Gastroesophageal sphincter (tissue), 4 donors: ENCODE data around the gene SLC16A12. TPM values are rescaled to one million over a fixed set of nuclear protein-coding genes. Genes with fewer than 3 reads are reported as not detected.

Experiments
- ATAC-seq: fragments of 150-250 bp; one replicate; pipeline ENCODE4 v1.9.1; 2016; ENCODE audit warnings: mild to moderate bottlenecking, moderate library complexity
- H3K27ac ChIP-seq, 4 donors: fragments of 200-600 bp; sonication (generic) in 3 of 4; 1 replicate in 3 of 4; 2 replicates in 1 of 4; pipeline ENCODE4 v1.5.1; 2016 to 2019
- H3K27me3 ChIP-seq: fragments of 200-600 bp; sonication (generic); one replicate; pipeline ENCODE4 v1.5.1; 2019
- H3K36me3 ChIP-seq, 2 donors: fragments of 200-600 bp; sonication (generic); one replicate each; pipeline ENCODE4 v1.5.1; 2019; ENCODE audit warnings: control low read depth in 1 of 2
- H3K4me1 ChIP-seq, 3 donors: fragments of 200-600 bp; sonication (generic); 1 replicate in 2 of 3; 2 replicates in 1 of 3; pipeline ENCODE4 v1.5.1; 2016 to 2019; ENCODE audit warnings: control low read depth in 2 of 3
- H3K4me3 ChIP-seq, 2 donors: fragments of 200-600 bp; sonication (generic); one replicate each; pipeline ENCODE4 v1.5.1; 2019; ENCODE audit warnings: mild to moderate bottlenecking in 1 of 2, moderate library complexity in 1 of 2
- H3K9me3 ChIP-seq, 3 donors: fragments of 200-600 bp; sonication (generic); one replicate each; pipeline ENCODE4 v1.5.1; 2017 to 2019; ENCODE audit warnings: control low read depth in 2 of 3
- EP300 ChIP-seq: sonication (generic); formaldehyde crosslinking; IDR thresholded peaks from one replicate; pipeline ENCODE4 v1.6.1; 2017; ENCODE audit warnings: antibody characterized with exemption, mild to moderate bottlenecking
- POLR2A ChIP-seq, 2 donors: fragments of 450-650 bp; IDR thresholded peaks; one replicate each; pipeline ENCODE4 v1.6.1; 2017; ENCODE audit warnings: antibody characterized with exemption in 2 of 2, mild to moderate bottlenecking in 2 of 2, moderate library complexity in 1 of 2
- POLR2AphosphoS5 ChIP-seq: sonication (generic); formaldehyde crosslinking; IDR thresholded peaks from one replicate; pipeline ENCODE4 v1.6.1; 2017; ENCODE audit warnings: antibody characterized with exemption
- WGBS, 2 donors: methylation state at CpG; one replicate each; pipeline ENCODE4 v1.1.5; 2018; ENCODE audit warnings: low coverage in 1 of 2; 5-methylcytosine and 5-hydroxymethylcytosine counted together
- total RNA-seq, 4 donors: library from RNA; depleted of rRNA; stranded (reverse); fragments of >200 nt; gene quantifications; one replicate each; pipeline ENCODE4 v1.1.0, GENCODE V29; 2016
- TF ChIP-seq, protein P1 (sequence below), 4 experiments: fragments of 200-600 bp in 2 of 4; fragments of 450-650 bp in 2 of 4; sonication (generic) in 1 of 4; IDR thresholded peaks; one replicate each; pipeline ENCODE4 v1.5.1; 2017 to 2019; ENCODE audit warnings: antibody characterized with exemption in 4 of 4, mild to moderate bottlenecking in 2 of 4, moderate library complexity in 2 of 4

The SLC16A12 gene
- total RNA-seq, 4 donors from 2014 or later: 1.7 to 11.7 (median 2.4) TPM

DNA sequence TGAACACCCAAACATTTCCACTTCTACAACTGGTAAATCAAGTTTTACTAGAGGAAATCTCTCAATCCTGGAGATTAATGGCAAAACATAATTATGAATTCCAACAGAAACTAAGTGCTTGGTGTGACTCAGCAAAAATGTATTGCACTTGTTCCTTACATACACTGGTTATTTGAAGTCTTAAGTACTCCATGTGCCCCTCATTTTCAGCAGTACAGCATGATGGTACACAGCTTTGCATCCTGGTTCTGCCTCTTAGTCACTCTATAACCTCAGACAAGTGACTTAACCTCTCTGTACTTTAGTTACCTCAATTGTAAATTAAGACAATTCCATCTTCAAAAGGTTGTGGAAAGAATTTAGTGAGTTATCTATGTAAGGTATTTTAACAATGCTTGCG lies 12.9 kb downstream of the SLC16A12 start:
- Histone ChIP-seq H3K4me1 (peaks cover 0 to 11% (median 0%) of the 10 kb centered on the region in 3 donors), H3K27ac (no peak overlapping the region), H3K36me3 (no peaks in the 10 kb centered on the region), H3K4me3 (no peak overlapping the region), H3K9me3 (no peaks in the 10 kb centered on the region), H3K27me3 (no peaks in the 10 kb centered on the region)
- WGBS, 2 donors: 85 to 100% methylated on average over 1 of the region's 1 CpG
- ATAC-seq: no peak
- TF ChIP-seq EP300 (no peak), POLR2A (IDR thresholded peaks at IDR 0.05) (no peak), POLR2AphosphoS5 (no peak)
- TF ChIP-seq, protein P1, sequence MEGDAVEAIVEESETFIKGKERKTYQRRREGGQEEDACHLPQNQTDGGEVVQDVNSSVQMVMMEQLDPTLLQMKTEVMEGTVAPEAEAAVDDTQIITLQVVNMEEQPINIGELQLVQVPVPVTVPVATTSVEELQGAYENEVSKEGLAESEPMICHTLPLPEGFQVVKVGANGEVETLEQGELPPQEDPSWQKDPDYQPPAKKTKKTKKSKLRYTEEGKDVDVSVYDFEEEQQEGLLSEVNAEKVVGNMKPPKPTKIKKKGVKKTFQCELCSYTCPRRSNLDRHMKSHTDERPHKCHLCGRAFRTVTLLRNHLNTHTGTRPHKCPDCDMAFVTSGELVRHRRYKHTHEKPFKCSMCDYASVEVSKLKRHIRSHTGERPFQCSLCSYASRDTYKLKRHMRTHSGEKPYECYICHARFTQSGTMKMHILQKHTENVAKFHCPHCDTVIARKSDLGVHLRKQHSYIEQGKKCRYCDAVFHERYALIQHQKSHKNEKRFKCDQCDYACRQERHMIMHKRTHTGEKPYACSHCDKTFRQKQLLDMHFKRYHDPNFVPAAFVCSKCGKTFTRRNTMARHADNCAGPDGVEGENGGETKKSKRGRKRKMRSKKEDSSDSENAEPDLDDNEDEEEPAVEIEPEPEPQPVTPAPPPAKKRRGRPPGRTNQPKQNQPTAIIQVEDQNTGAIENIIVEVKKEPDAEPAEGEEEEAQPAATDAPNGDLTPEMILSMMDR (IDR thresholded peaks at IDR 0.05): no peak

DNA sequence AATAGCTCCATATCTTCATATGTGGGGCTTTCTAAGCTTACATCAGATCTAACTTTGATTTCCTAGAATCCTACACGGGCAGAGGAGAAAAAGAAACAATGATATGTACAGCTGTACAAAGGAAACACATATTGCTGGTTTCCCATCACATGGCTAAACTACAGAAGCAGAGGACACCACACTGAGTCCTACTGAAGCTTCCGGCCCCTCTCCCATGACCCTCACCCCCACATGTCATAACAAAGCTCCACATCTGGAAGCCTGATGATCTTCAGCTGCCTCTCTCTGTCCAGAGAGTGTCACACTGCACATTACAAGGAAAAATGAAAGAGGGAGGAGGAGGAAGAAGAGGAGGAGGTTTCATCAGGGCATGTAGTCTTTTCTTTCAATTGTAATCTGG lies 14.0 kb downstream of the SLC16A12 start:
- H3K27ac ChIP-seq: peak overlapping the region in 1 of 4 donors; percentile 14

DNA sequence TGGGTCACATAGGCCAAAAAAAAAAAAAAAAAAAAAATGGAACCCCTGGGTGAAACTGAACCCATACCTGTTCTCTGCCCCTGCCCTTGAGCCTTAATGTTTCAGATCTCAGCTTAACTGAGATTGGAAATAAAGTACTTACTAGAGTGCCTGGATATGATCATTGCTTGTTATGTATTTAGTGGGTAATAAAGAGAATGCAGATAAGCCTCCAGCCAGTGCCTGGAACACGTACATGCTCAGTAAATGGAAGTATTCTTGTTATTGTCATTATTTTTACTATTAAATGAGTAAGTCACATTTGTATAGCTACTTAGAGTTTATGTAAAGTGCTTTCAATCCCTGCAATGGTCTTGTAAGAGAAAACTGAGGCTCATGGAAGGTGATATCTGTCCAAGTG lies 14.7 kb downstream of the SLC16A12 start:
- ATAC-seq: no peak
- peak overlapping the region in 2 of 4 donors; percentile 14 to 29 for H3K27ac ChIP-seq
- no peak for TF ChIP-seq EP300
- peaks cover 0 to 23% (median 5%) of the 10 kb centered on the region in 3 donors for H3K4me1 ChIP-seq
- H3K4me3 ChIP-seq: no peak overlapping the region
- no peaks in the 10 kb centered on the region for H3K9me3 ChIP-seq
- H3K27me3 ChIP-seq: no peaks in the 10 kb centered on the region
- 82 to 86% methylated on average over 1 of the region's 1 CpG for WGBS, 2 donors
- H3K36me3 ChIP-seq: no peaks in the 10 kb centered on the region

More for the DNA sequence above, 14.0 kb downstream of the SLC16A12 start:
- whole genome bisulfite sequencing, 2 donors: 58 to 63% methylated on average over 1 to 2 of the region's 2 CpGs
- ATAC-seq: no peak
- Histone ChIP-seq H3K4me3 (no peak overlapping the region), H3K4me1 (peaks cover 0 to 17% (median 0%) of the 10 kb centered on the region in 3 donors), H3K9me3 (no peaks in the 10 kb centered on the region), H3K27me3 (no peaks in the 10 kb centered on the region), H3K36me3 (no peaks in the 10 kb centered on the region)
- TF ChIP-seq POLR2AphosphoS5: no peak
- TF ChIP-seq, protein P1 (IDR thresholded peaks at IDR 0.05): no peak

DNA sequence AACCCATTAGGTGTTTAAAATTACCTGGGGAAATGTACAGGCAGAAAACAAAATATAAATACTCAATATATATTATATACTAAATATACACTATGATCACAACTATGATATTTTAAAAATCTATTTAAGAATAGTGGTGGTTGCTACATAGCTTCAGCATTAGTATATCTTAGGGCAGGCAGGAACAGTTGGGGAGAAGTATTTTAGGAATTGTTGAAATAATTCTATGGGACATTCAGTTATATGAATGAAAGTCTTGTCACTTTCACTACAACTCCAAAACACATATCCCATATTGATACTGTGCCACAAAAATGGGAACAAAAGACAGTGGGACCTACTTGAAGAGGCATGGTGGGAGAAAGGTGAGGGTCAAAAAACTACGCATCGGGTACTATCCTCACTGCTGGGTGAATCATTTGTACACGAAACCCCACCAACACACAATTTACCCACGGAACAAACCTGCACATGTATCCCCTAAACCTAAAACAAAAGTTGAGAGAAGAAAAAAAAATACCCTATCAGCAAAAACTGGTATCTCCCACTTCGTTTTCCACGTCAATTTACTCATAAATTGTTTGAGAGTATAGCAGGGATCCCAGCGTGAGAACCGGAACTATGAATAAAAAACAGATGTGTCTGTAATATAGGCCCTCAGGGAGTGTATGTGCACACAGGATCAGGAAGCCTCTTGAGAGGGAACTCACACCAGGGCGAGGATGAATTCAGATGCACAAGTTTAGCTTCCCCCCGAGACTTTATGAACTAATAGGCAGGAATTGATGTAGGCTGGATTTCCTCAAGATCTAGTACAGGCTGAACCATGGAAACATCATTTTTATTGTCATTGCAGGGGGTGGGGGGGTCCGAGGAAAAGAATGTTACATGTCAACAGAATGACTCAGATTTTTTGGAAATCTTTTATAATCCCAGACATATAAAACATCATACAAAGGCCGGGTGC lies 16.2 kb downstream of the SLC16A12 start:
- no peak overlapping the region for H3K4me3 ChIP-seq
- ATAC-seq: peak; percentile 66
- H3K4me1 ChIP-seq: peaks cover 0 to 32% (median 7%) of the 10 kb centered on the region in 3 donors
- no peaks in the 10 kb centered on the region for H3K9me3 ChIP-seq
- 76 to 81% methylated on average over 9 to 11 of the region's 12 CpGs for WGBS, 2 donors
- no peaks in the 10 kb centered on the region for H3K27me3 ChIP-seq
- peak overlapping the region in 1 of 4 donors; percentile 56 for H3K27ac ChIP-seq
- no peak for TF ChIP-seq EP300
- TF ChIP-seq, protein P1 (IDR thresholded peaks at IDR 0.05): no peak
- peak; percentile 27 for TF ChIP-seq POLR2AphosphoS5
- H3K36me3 ChIP-seq: no peaks in the 10 kb centered on the region

DNA sequence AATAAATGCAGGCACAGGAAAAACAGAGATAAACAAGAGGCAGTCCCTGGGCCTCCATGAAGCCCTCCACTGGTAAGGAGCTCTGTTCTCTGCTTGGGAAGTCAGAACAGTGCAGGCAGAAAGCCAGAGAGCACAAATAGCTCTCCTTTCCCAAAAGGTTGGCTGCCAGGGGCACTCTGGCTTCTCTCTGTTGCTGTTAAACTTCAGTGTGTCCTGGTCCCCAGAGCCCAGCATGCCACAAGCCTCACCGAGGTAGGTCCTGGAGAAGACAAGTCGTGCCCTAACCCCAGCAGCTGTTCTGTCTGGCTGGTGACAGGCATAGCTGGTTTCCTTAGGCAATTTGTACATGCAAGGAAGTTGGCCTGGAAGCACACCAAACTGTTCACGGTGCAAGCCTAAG lies 17.3 kb downstream of the SLC16A12 start:
- Histone ChIP-seq H3K9me3 (no peaks in the 10 kb centered on the region), H3K4me3 (no peak overlapping the region), H3K27ac (peak overlapping the region in 2 of 4 donors; percentile 56 to 60), H3K36me3 (no peaks in the 10 kb centered on the region), H3K4me1 (peaks cover 0 to 32% (median 7%) of the 10 kb centered on the region in 3 donors), H3K27me3 (no peaks in the 10 kb centered on the region)
- TF ChIP-seq, protein P1 (IDR thresholded peaks at IDR 0.05): no peak
- TF ChIP-seq POLR2A (IDR thresholded peaks at IDR 0.05): no peak
- no peak for TF ChIP-seq POLR2AphosphoS5
- no peak for TF ChIP-seq EP300
- WGBS, 2 donors: 59 to 64% methylated on average over 1 to 3 of the region's 3 CpGs
- ATAC-seq: no peak
